Ovary (tissue), 9 donors: Measurements from ENCODE around the gene WWOX. TPM values are rescaled to one million over a fixed set of nuclear protein-coding genes. Genes with fewer than 3 reads are reported as not detected.
A peak's percentile ranks its signal among the peaks of the same experiment; 100 is the strongest.

ENCODE experiments used
- DNase-seq, 5 donors: peaks; one replicate each; pipeline ENCODE4 v3.0.0-alpha.2; 2019 to 2020
- H3K27ac ChIP-seq, 2 donors: fragments of 200-600 bp; one replicate each; pipeline versions ENCODE4 v1.5.1 to v1.8.0; 2019 to 2022
- H3K27me3 ChIP-seq: fragments of 200-600 bp; one replicate; pipeline ENCODE4 v1.8.0; 2022
- H3K36me3 ChIP-seq: fragments of 200-600 bp; sonication (generic); one replicate; pipeline ENCODE4 v1.5.1; 2019
- H3K4me1 ChIP-seq: one replicate; pipeline ENCODE4 v1.8.1; 2013; ENCODE audit warnings: mild to moderate bottlenecking, moderate library complexity; ENCODE audit not compliant: insufficient read depth
- H3K4me3 ChIP-seq: fragments of 200-600 bp; sonication (generic); one replicate; pipeline ENCODE4 v1.5.1; 2017
- H3K9me3 ChIP-seq, 2 donors: fragments of 200-600 bp in 1 of 2; sonication (generic) in 1 of 2; one replicate each; pipeline versions ENCODE4 v1.5.1 to v1.8.1; 2013 to 2019; ENCODE audit warnings: mild to moderate bottlenecking in 1 of 2, moderate library complexity in 1 of 2
- EP300 ChIP-seq: sonication (generic); formaldehyde crosslinking; IDR thresholded peaks from one replicate; pipeline ENCODE4 v1.6.1; 2017; ENCODE audit warnings: antibody characterized with exemption
- POLR2A ChIP-seq: fragments of 450-650 bp; IDR thresholded peaks from one replicate; pipeline ENCODE4 v1.6.1; 2017; ENCODE audit warnings: antibody characterized with exemption, mild to moderate bottlenecking, moderate library complexity
- WGBS, 3 donors: extraction: QIAGEN DNeasy Blood & Tissue Kit in 1 of 3; methylation state at CpG; one replicate each; pipeline versions ENCODE4 v1.1.5 to v1.1.7; 2013 to 2017; 5-methylcytosine and 5-hydroxymethylcytosine counted together
- intact Hi-C, 4 donors: fragments of 100-400 bp; cut with DNase I; formaldehyde crosslinking; loops; one replicate each; pipeline versions ENCODE4 v1.11.0 to v1.15.1; 2022 to 2023
- polyA plus RNA-seq, 2 donors: library from polyadenylated mRNA; stranded (reverse); fragments of 200-250 nt in 1 of 2; fragments of 350-450 nt in 1 of 2; fragmentation: Illumina TruSeq in 1 of 2; extraction: RNeasy Lipid Tissue Mini Kit (QIAGEN cat#74804) in 1 of 2; gene quantifications; one replicate each; pipeline ENCODE4 v1.2.3, GENCODE V29; 2013 to 2014
- total RNA-seq, 7 donors: library from RNA; depleted of rRNA in 2 of 7; stranded (reverse); fragments of >200 nt in 2 of 7; fragmentation: NEBNext Ultra II Directional in 3 of 7; extraction: Animal tissue kit (Norgen Biotek cat#: 25700) in 3 of 7; gene quantifications; one replicate each; pipeline versions ENCODE4 v1.1.0 to v1.2.4, GENCODE V29; 2016 to 2023
- TF ChIP-seq, protein P1 (sequence below), 3 donors: fragments of 450-650 bp in 2 of 3; fragments of 200-600 bp in 1 of 3; IDR thresholded peaks; one replicate each; pipeline versions ENCODE4 v1.5.1 to v1.8.0; 2016 to 2022; ENCODE audit warnings: antibody characterized with exemption in 3 of 3, mild to moderate bottlenecking in 1 of 3
- donor health status: DM: no; HTN: no; CAD: no; lungs with moderate emphysema.
- donor health status: DM: no; HTN: no; CAD: no.
- donor health status: Bipolar disorder and iron deficiency.
- donor health status: DM: yes; HTN: yes; CAD: no.
- donor health status: DM: no; HTN: no; CAD: no.
- donor health status: DM: yes; HTN: yes; CAD: no.

Gene WWOX
- total and polyA plus RNA-seq, 9 donors, result 11.0 to 40.5 (median 25.2) TPM

DNA sequence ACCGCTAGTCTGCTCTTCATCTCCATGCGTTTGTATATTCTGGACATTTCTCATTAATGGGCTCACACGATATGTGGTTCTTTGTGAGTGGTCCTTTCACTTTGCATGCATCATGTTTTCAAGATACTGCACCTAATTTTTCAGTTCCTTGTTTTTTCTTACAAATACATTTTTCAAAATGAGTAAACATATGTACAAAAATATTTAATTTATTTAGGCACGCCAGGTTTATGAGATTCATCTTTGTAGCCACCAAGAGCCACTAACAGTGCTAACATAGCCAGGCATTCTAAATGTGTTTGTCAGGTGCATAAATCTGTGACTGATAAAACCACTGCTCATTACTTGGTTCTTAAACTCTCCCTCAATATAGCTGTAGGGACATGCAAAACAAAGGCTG, 375.3 kb downstream of the WWOX start:
- Histone ChIP-seq H3K27ac (no peak overlapping the region), H3K9me3 (no peaks in the 10 kb centered on the region), H3K27me3 (no peaks in the 10 kb centered on the region), H3K4me1 (no peaks in the 10 kb centered on the region), H3K4me3 (no peak overlapping the region), H3K36me3 (no peaks in the 10 kb centered on the region)
- DNase-seq, result no peak
- 92 to 98% (median 97%) methylated on average over 4 of the region's 4 CpGs for WGBS, 3 donors
- intact Hi-C loops, result no loop called here
- TF ChIP-seq POLR2A (no peak), EP300 (no peak)
- TF ChIP-seq, protein P1, sequence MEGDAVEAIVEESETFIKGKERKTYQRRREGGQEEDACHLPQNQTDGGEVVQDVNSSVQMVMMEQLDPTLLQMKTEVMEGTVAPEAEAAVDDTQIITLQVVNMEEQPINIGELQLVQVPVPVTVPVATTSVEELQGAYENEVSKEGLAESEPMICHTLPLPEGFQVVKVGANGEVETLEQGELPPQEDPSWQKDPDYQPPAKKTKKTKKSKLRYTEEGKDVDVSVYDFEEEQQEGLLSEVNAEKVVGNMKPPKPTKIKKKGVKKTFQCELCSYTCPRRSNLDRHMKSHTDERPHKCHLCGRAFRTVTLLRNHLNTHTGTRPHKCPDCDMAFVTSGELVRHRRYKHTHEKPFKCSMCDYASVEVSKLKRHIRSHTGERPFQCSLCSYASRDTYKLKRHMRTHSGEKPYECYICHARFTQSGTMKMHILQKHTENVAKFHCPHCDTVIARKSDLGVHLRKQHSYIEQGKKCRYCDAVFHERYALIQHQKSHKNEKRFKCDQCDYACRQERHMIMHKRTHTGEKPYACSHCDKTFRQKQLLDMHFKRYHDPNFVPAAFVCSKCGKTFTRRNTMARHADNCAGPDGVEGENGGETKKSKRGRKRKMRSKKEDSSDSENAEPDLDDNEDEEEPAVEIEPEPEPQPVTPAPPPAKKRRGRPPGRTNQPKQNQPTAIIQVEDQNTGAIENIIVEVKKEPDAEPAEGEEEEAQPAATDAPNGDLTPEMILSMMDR (IDR thresholded peaks at IDR 0.05), result no peak

DNA sequence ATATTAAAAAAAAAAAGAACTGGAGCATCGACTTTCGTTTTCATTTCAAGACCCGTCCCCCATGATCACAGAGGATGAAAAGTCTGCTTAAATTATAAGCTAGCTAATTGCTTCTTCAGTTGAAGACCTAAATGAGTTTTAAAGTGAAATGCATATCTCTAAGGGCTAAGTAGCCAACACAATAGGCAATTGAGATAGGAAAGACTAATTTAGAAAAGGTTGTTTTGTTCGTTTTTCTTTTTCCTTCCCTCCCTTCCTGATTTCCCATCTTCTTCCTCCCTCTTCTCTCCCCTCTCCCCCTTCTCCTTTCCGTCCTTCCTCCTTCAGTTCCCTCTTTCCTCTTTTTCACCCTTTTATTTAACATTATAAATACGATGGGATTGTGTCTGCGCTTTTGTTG, 377.2 kb downstream of the WWOX start:
- intact Hi-C loops, result no loop called here
- Histone ChIP-seq H3K36me3 (no peaks in the 10 kb centered on the region), H3K4me3 (no peak overlapping the region), H3K27ac (no peak overlapping the region), H3K27me3 (no peaks in the 10 kb centered on the region), H3K9me3 (no peaks in the 10 kb centered on the region), H3K4me1 (peaks cover 3% of the 10 kb centered on the region)
- 79 to 90% (median 90%) methylated on average over 7 of the region's 7 CpGs for WGBS, 3 donors
- TF ChIP-seq, protein P1 (IDR thresholded peaks at IDR 0.05), result no peak
- TF ChIP-seq EP300 (no peak), POLR2A (no peak)
- no peak for DNase-seq

DNA sequence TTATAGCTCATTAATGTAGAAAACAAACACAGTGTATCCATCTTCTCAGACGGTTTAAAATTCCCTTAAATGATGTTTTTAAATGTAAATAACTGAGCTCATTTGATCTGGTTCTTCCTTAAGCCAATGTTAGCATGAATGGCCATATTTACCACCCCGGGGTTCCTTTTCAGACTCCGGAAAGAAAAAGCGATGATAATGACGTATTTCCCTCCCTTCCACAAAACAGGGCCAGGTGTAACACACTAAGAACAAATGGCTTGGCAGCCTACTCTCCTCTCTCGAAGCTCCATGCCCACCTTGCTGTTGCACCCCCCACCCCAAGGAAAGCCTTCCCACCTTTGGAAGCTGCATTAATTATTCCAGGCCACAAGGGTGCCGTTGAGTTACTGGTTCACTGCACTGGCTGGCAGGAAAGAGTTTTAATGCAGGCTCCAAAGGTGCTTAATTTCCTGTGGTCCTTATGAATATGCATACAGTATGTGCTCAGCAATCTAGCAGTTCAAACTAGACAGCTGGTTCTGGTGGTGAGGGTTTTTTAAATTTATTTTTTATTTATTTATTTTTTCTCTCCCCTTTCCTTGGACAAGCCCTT, 378.9 kb downstream of the WWOX start:
- no peak overlapping the region for H3K27ac ChIP-seq
- WGBS, 3 donors, result 79 to 89% (median 87%) methylated on average over 7 of the region's 7 CpGs
- intact Hi-C loops, result no loop called here
- H3K36me3 ChIP-seq, result no peaks in the 10 kb centered on the region
- no peak for DNase-seq
- H3K9me3 ChIP-seq, result no peaks in the 10 kb centered on the region
- H3K4me3 ChIP-seq, result no peak overlapping the region
- no peaks in the 10 kb centered on the region for H3K27me3 ChIP-seq
- TF ChIP-seq, protein P1 (IDR thresholded peaks at IDR 0.05), result peak in 1 of 3 donors; percentile 14
- no peak for TF ChIP-seq EP300
- H3K4me1 ChIP-seq, result peaks cover 3% of the 10 kb centered on the region

DNA sequence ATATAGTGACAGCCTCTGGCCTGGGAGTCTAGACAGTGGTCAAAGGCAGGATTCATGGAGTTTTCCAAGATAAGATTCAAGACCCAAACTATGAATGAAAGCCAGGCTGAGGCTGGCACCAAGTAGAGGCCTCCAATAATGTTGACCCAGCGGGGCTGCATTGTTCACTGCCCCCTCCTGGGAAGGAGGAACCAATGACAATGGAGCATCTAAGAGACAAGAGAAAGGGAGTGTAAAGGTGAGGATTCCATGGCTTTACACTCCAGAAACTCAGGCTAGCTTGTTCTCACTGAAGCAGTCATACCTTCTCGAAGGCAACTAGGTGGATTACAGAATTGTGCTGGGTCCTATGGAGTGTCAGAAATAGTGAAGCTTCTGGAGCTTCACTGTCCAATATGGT, 380.3 kb downstream of the WWOX start:
- Histone ChIP-seq H3K36me3 (no peaks in the 10 kb centered on the region), H3K27me3 (no peaks in the 10 kb centered on the region), H3K4me1 (peaks cover 3% of the 10 kb centered on the region), H3K27ac (no peak overlapping the region), H3K9me3 (no peaks in the 10 kb centered on the region), H3K4me3 (no peak overlapping the region)
- intact Hi-C loops, result no loop called here
- no peak for DNase-seq
- no peak for TF ChIP-seq POLR2A
- 95 to 100% (median 95%) methylated on average over 2 of the region's 2 CpGs for WGBS, 3 donors

DNA sequence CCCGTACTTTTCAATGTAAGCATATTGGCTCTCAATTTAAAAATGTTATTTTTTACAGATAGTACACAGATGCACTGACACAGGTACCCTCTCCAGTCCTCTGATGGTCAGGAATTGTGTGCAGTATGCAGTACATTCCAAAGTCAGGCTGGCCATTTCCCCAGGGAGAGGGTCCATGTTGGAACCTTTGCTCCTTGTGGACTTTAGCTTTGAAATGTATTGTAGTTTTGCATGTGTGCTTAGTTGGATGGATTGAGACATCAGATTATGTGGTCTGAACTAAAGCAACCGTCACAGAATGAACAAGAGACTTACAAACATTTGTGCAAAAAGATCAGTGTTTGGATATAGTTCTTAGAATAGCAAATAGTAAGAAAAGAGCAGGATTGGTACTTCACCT, 381.1 kb downstream of the WWOX start:
- WGBS, 3 donors, result 69 to 97% (median 89%) methylated on average over 2 of the region's 2 CpGs
- H3K4me3 ChIP-seq, result no peak overlapping the region
- intact Hi-C loops, result no loop called here
- TF ChIP-seq EP300 (no peak), POLR2A (no peak)
- TF ChIP-seq, protein P1 (IDR thresholded peaks at IDR 0.05), result no peak
- DNase-seq, result no peak
- H3K36me3 ChIP-seq, result no peaks in the 10 kb centered on the region
- H3K27me3 ChIP-seq, result no peaks in the 10 kb centered on the region
- H3K4me1 ChIP-seq, result peaks cover 3% of the 10 kb centered on the region
- no peak overlapping the region for H3K27ac ChIP-seq
- no peaks in the 10 kb centered on the region for H3K9me3 ChIP-seq
